ENCODE measurements around the gene DSCAM. TPM values are rescaled to one million over a fixed set of nuclear protein-coding genes. Genes with fewer than 3 reads are reported as not detected.

Gene DSCAM
- total RNA-seq, 1 experiment from 2014 or later: 0.13 TPM

DNA sequence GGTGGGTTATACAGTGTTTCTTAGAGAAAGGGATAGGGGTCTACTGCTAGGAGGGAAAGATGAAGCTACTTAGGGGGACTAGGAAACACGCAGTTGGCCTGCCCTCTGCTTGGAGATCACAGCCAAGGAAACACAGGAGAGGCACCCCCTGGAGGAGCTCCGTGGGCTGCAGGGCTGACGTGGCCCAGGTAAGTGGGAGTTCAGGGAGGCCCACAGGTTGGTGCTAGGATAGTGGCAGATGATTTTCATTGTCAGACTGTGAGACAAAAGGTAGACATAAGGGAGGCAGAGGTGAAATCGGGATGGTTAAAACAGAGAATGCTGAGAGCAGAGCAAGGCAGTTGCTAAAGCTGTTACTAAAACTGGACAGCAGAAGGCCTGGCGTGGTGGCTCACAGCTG, 463.0 kb downstream of the DSCAM start:
- DNase-seq (ENCODE audit: low spot score): no peak
- Mint-ChIP-seq H3K27me3 (ENCODE audit: low read depth) (no peaks in the 10 kb centered on the region), H3K4me1 (peaks cover 5% of the 10 kb centered on the region), H3K27ac (no peak overlapping the region), H3K4me3 (no peak overlapping the region), H3K36me3 (no peaks in the 10 kb centered on the region), H3K9me3 (peaks cover 8% of the 10 kb centered on the region)
- no peak for ATAC-seq
- CTCF ChIA-PET: interaction anchor here (1.0 to 3.9 kb wide), 3 partner anchors 27 to 517 kb away, joined by 3 to 33 read pairs (median 5); partner anchors contain the start of gene PCP4
- POLR2A ChIA-PET: no interaction called here
- TF ChIP-seq NR2C2 (CRISPR knock-in tag; IDR thresholded peaks at IDR 0.05): no peak
- TF ChIP-seq PRRX2 (CRISPR knock-in tag; IDR thresholded peaks at IDR 0.05): no peak
- no peak for TF ChIP-seq CTCF (IDR thresholded peaks at IDR 0.05)
- TF ChIP-seq, protein P1, sequence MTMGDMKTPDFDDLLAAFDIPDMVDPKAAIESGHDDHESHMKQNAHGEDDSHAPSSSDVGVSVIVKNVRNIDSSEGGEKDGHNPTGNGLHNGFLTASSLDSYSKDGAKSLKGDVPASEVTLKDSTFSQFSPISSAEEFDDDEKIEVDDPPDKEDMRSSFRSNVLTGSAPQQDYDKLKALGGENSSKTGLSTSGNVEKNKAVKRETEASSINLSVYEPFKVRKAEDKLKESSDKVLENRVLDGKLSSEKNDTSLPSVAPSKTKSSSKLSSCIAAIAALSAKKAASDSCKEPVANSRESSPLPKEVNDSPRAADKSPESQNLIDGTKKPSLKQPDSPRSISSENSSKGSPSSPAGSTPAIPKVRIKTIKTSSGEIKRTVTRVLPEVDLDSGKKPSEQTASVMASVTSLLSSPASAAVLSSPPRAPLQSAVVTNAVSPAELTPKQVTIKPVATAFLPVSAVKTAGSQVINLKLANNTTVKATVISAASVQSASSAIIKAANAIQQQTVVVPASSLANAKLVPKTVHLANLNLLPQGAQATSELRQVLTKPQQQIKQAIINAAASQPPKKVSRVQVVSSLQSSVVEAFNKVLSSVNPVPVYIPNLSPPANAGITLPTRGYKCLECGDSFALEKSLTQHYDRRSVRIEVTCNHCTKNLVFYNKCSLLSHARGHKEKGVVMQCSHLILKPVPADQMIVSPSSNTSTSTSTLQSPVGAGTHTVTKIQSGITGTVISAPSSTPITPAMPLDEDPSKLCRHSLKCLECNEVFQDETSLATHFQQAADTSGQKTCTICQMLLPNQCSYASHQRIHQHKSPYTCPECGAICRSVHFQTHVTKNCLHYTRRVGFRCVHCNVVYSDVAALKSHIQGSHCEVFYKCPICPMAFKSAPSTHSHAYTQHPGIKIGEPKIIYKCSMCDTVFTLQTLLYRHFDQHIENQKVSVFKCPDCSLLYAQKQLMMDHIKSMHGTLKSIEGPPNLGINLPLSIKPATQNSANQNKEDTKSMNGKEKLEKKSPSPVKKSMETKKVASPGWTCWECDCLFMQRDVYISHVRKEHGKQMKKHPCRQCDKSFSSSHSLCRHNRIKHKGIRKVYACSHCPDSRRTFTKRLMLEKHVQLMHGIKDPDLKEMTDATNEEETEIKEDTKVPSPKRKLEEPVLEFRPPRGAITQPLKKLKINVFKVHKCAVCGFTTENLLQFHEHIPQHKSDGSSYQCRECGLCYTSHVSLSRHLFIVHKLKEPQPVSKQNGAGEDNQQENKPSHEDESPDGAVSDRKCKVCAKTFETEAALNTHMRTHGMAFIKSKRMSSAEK (CRISPR knock-in tag; IDR thresholded peaks at IDR 0.05; ENCODE audit: borderline replicate concordance): no peak
- no peak for TF ChIP-seq E2F5 (CRISPR knock-in tag; IDR thresholded peaks at IDR 0.05)
- TF ChIP-seq TEAD1 (CRISPR knock-in tag; IDR thresholded peaks at IDR 0.05): no peak
- TF ChIP-seq ZNF121 (CRISPR knock-in tag; IDR thresholded peaks at IDR 0.05): no peak
- no peak for TF ChIP-seq ZBTB21 (CRISPR knock-in tag; IDR thresholded peaks at IDR 0.05; ENCODE audit: borderline replicate concordance)
- no peak for TF ChIP-seq CBFB (CRISPR knock-in tag; IDR thresholded peaks at IDR 0.05; ENCODE audit: low read depth)
- TF ChIP-seq CREB1 (CRISPR knock-in tag; IDR thresholded peaks at IDR 0.05): no peak
- no peak for TF ChIP-seq PRDM15 (CRISPR knock-in tag; IDR thresholded peaks at IDR 0.05)
- no peak for TF ChIP-seq TP53 (CRISPR knock-in tag; IDR thresholded peaks at IDR 0.05)

DNA sequence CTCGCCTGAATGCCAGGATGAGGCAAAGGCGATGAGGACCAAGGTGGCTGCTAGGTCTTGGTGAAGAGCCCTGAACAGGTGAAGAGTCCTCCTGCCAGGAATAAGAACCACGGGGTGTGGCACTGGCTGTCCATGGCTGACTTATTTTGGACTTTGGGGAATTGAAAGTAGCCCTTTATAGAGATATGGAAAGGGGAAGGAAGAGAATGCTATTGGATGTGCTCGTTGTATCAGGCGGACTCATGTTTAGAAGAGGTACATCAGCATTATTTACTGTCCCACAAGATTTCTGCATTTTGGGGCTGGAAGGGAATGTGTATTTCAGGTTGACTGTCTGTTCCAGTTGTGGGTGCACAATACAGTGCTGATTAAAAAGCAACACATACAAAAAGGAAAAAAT, 465.8 kb downstream of the DSCAM start:
- ChIA-PET POLR2A (no interaction called here), CTCF (interaction anchor here (0.6 to 0.7 kb wide), 2 partner anchors 12 to 235 kb away, joined by 3 to 4 read pairs; no protein-coding TSS in a partner anchor)
- TF ChIP-seq, protein P2, sequence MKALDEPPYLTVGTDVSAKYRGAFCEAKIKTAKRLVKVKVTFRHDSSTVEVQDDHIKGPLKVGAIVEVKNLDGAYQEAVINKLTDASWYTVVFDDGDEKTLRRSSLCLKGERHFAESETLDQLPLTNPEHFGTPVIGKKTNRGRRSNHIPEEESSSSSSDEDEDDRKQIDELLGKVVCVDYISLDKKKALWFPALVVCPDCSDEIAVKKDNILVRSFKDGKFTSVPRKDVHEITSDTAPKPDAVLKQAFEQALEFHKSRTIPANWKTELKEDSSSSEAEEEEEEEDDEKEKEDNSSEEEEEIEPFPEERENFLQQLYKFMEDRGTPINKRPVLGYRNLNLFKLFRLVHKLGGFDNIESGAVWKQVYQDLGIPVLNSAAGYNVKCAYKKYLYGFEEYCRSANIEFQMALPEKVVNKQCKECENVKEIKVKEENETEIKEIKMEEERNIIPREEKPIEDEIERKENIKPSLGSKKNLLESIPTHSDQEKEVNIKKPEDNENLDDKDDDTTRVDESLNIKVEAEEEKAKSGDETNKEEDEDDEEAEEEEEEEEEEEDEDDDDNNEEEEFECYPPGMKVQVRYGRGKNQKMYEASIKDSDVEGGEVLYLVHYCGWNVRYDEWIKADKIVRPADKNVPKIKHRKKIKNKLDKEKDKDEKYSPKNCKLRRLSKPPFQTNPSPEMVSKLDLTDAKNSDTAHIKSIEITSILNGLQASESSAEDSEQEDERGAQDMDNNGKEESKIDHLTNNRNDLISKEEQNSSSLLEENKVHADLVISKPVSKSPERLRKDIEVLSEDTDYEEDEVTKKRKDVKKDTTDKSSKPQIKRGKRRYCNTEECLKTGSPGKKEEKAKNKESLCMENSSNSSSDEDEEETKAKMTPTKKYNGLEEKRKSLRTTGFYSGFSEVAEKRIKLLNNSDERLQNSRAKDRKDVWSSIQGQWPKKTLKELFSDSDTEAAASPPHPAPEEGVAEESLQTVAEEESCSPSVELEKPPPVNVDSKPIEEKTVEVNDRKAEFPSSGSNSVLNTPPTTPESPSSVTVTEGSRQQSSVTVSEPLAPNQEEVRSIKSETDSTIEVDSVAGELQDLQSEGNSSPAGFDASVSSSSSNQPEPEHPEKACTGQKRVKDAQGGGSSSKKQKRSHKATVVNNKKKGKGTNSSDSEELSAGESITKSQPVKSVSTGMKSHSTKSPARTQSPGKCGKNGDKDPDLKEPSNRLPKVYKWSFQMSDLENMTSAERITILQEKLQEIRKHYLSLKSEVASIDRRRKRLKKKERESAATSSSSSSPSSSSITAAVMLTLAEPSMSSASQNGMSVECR (CRISPR knock-in tag; IDR thresholded peaks at IDR 0.05; ENCODE audit: borderline replicate concordance): no peak
- TF ChIP-seq RORB (CRISPR knock-in tag; IDR thresholded peaks at IDR 0.05): no peak
- TF ChIP-seq, protein P3, sequence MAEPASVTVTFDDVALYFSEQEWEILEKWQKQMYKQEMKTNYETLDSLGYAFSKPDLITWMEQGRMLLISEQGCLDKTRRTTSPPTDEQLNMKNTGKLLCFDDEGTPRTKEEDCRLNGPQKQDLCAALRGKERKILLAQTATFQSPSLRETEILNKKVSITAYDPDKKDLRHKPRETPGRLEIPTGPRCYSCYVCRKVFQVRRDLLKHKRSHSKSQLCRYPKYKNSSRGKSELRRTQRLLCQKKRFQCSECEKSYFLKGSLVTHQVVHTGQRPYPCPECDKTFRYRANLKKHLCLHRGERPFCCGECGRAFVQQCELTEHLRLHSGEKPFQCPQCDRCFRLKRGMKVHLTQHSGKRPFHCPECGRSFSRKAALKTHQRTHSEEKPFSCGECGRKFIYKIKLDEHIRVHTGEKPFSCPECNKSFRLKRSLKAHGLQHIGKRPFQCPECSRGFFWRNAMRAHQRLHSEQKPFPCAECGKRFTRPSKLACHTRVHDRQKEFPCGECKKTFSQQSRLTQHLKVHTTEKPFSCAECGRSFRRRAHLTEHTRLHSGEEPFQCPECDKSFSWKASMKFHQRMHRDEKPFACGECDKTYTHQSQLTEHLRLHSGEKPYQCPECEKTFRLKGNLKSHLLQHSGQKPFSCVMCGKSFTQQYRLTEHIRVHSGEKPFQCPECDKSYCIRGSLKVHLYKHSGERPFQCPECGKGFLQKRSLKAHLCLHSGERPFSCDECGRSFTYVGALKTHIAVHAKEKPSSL (CRISPR knock-in tag; conservative IDR thresholded peaks at IDR 0.05): no peak
- DNase-seq (ENCODE audit: low spot score): no peak
- H3K27ac Mint-ChIP-seq: no peak overlapping the region
- H3K36me3 Mint-ChIP-seq: no peaks in the 10 kb centered on the region
- H3K4me3 Mint-ChIP-seq: no peak overlapping the region
- no peak for ATAC-seq
- peaks cover 4% of the 10 kb centered on the region for H3K4me1 Mint-ChIP-seq
- H3K27me3 Mint-ChIP-seq (ENCODE audit: low read depth): no peaks in the 10 kb centered on the region
- peaks cover 8% of the 10 kb centered on the region for H3K9me3 Mint-ChIP-seq
